ENCODE measurements around the gene PIGT. TPM values are rescaled to one million over a fixed set of nuclear protein-coding genes. Genes with fewer than 3 reads are reported as not detected.

The PIGT gene
- total and polyA plus RNA-seq, 2 of the 13 experiments (the other 11 are each of a cell fraction or from before 2014, with no cell fraction given) = 65.9 to 74.1 TPM

DNA sequence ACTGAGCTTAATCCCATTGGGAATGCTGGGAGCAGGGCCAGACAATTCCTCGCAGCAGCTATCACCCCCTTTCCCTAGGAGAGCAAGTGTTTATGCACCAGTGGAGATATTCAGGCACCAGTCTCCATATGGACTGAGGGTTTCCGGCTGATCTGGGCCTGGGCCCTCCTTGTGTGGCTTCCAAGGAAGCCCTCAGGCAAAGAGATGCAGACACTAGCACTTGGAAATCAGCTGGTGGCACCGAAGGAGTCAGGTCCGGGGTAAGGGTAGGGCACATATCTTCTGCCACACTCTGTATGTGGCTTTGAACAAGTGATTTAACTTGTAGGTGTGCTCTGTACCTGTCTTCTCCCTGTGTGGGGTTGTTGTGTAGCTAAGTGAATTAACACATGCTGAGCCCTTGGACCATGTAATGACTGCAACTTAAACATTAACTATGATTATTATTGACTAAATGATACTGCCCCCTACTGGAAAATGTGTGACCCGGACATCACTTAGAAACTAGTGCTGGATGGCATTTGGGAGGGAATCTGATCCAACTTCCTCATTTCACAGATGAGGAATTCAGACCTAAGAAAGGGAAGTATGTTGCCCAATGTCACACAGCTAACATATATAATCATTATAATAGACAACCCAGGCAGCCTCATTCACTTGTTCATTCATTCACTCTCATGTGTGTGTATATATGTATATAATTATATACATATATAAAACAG is 34.3 kb downstream of the PIGT start:
- peaks cover 6% of the 10 kb centered on the region for H3K4me1 ChIP-seq (ENCODE audit: insufficient read depth, low read length)
- no peak overlapping the region for H3K27ac ChIP-seq (ENCODE audit: extremely low read length, insufficient read depth, low read length)
- no peaks in the 10 kb centered on the region for H3K9me3 ChIP-seq (ENCODE audit: low read length)
- ChIA-PET CTCF (ENCODE audit: low intra/inter-chr PET ratio, low total read pairs) (interaction anchor here (0.8 to 2.1 kb wide), 5 partner anchors 13 to 144 kb away, joined by 3 to 15 read pairs (median 6); partner anchors contain the start of genes MATN4 and RBPJL), POLR2A (no interaction called here)
- in situ Hi-C loops (cut with HindIII; ENCODE audit: extremely low pct_ligation_motif_present, low pct_unique_long_range_greater_than_20kb) = no loop called here
- H4K20me1 ChIP-seq (ENCODE audit: insufficient read depth, low read length) = no peaks in the 10 kb centered on the region
- no peaks in the 10 kb centered on the region for H3K79me2 ChIP-seq (ENCODE audit: insufficient read depth, low read length)
- no peak overlapping the region for H3K4me2 ChIP-seq (ENCODE audit: low read depth, low read length)
- 31% methylated on average over 5 of the region's 5 CpGs for WGBS (ENCODE audit: low lambda C conversion rate)
- no peaks in the 10 kb centered on the region for H3K36me3 ChIP-seq (replicated peaks in 1 of 2; ENCODE audit: control insufficient read depth in 1 of 2, insufficient read depth in 2 of 2, low read length in 2 of 2)
- FAIRE-seq = peak; percentile 92
- intact Hi-C loops (cut with micrococcal nuclease; ENCODE audit: unreplicated experiment) = loop anchor here (1.0 kb wide), 1 partner anchor 131 kb away; no protein-coding TSS in a partner anchor
- H3K27me3 ChIP-seq (ENCODE audit: control insufficient read depth in 1 of 2, insufficient read depth in 2 of 2, low read length in 2 of 2) = no peaks in the 10 kb centered on the region
- no peak overlapping the region for H3K9ac ChIP-seq (ENCODE audit: insufficient read depth, low read depth, low read length)
- BruUV-seq (replicated peaks) = no TSS peak
- no peak overlapping the region for H3K4me3 ChIP-seq (replicated peaks in 1 of 3; ENCODE audit: insufficient read depth in 1 of 3, low read depth in 2 of 3, low read length in 3 of 3)
- no peak overlapping the region for H2AFZ ChIP-seq (ENCODE audit: low read length)
- peak; percentile 66 for DNase-seq (ENCODE audit: low spot score)
- peak; percentile 70 for ATAC-seq
- TF ChIP-seq SMC3 (IDR thresholded peaks at IDR 0.05; ENCODE audit: low read length) (peak; percentile 57; the same call in 1 of the 2 replicates), CC2D1A (CRISPR knock-in tag; IDR thresholded peaks at IDR 0.05) (no peak), ZBTB20 (CRISPR knock-in tag; IDR thresholded peaks at IDR 0.05; ENCODE audit: borderline replicate concordance, low read depth) (no peak), ZNF567 (CRISPR knock-in tag; IDR thresholded peaks at IDR 0.05; ENCODE audit: borderline replicate concordance) (no peak), SPEN (CRISPR knock-in tag; IDR thresholded peaks at IDR 0.05; ENCODE audit: low read depth) (peak; percentile 42; the same call in 1 of the 2 replicates), ELF4 (CRISPR knock-in tag; IDR thresholded peaks at IDR 0.05; ENCODE audit: borderline replicate concordance) (no peak), ZNF775 (CRISPR knock-in tag; IDR thresholded peaks at IDR 0.05; ENCODE audit: borderline replicate concordance) (no peak), ZKSCAN5 (CRISPR knock-in tag; IDR thresholded peaks at IDR 0.05) (no peak), PAWR (CRISPR knock-in tag; IDR thresholded peaks at IDR 0.05; ENCODE audit: borderline replicate concordance) (no peak)
- TF ChIP-seq, protein P1, sequence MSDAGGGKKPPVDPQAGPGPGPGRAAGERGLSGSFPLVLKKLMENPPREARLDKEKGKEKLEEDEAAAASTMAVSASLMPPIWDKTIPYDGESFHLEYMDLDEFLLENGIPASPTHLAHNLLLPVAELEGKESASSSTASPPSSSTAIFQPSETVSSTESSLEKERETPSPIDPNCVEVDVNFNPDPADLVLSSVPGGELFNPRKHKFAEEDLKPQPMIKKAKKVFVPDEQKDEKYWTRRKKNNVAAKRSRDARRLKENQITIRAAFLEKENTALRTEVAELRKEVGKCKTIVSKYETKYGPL (CRISPR knock-in tag; IDR thresholded peaks at IDR 0.05) = no peak
- TF ChIP-seq, protein P2, sequence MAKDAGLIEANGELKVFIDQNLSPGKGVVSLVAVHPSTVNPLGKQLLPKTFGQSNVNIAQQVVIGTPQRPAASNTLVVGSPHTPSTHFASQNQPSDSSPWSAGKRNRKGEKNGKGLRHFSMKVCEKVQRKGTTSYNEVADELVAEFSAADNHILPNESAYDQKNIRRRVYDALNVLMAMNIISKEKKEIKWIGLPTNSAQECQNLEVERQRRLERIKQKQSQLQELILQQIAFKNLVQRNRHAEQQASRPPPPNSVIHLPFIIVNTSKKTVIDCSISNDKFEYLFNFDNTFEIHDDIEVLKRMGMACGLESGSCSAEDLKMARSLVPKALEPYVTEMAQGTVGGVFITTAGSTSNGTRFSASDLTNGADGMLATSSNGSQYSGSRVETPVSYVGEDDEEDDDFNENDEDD (CRISPR knock-in tag; IDR thresholded peaks at IDR 0.05; ENCODE audit: borderline replicate concordance) = no peak
- TF ChIP-seq, protein P3, sequence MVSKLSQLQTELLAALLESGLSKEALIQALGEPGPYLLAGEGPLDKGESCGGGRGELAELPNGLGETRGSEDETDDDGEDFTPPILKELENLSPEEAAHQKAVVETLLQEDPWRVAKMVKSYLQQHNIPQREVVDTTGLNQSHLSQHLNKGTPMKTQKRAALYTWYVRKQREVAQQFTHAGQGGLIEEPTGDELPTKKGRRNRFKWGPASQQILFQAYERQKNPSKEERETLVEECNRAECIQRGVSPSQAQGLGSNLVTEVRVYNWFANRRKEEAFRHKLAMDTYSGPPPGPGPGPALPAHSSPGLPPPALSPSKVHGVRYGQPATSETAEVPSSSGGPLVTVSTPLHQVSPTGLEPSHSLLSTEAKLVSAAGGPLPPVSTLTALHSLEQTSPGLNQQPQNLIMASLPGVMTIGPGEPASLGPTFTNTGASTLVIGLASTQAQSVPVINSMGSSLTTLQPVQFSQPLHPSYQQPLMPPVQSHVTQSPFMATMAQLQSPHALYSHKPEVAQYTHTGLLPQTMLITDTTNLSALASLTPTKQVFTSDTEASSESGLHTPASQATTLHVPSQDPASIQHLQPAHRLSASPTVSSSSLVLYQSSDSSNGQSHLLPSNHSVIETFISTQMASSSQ (IDR thresholded peaks at IDR 0.05; ENCODE audit: low read depth) = 0 out of 2 replicates have a peak, but pooled peaks have one; percentile 66
- TF ChIP-seq, protein P3 (CRISPR knock-in tag; IDR thresholded peaks at IDR 0.05; ENCODE audit: borderline replicate concordance) = no peak
- TF ChIP-seq, protein P4, sequence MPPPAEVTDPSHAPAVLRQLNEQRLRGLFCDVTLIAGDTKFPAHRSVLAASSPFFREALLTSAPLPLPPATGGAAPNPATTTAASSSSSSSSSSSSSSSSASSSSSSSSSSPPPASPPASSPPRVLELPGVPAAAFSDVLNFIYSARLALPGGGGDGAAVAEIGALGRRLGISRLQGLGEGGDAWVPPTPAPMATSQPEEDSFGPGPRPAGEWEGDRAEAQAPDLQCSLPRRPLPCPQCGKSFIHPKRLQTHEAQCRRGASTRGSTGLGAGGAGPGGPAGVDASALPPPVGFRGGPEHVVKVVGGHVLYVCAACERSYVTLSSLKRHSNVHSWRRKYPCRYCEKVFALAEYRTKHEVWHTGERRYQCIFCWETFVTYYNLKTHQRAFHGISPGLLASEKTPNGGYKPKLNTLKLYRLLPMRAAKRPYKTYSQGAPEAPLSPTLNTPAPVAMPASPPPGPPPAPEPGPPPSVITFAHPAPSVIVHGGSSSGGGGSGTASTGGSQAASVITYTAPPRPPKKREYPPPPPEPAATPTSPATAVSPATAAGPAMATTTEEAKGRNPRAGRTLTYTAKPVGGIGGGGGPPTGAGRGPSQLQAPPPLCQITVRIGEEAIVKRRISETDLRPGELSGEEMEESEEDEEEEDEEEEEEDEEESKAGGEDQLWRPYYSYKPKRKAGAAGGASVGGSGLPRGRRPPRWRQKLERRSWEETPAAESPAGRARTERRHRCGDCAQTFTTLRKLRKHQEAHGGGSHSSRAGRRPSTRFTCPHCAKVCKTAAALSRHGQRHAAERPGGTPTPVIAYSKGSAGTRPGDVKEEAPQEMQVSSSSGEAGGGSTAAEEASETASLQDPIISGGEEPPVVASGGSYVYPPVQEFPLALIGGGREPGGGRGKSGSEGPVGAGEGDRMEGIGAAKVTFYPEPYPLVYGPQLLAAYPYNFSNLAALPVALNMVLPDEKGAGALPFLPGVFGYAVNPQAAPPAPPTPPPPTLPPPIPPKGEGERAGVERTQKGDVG (CRISPR knock-in tag; IDR thresholded peaks at IDR 0.05; ENCODE audit: borderline replicate concordance) = no peak

Data from HepG2 (cell line).